Right atrium auricular region (tissue), 2 donors: ENCODE data around the gene PRKCE. TPM values are rescaled to one million over a fixed set of nuclear protein-coding genes. Genes with fewer than 3 reads are reported as not detected.

ENCODE experiments used
- DNase-seq: peaks from one replicate; pipeline ENCODE4 v3.0.0-alpha.2; 2019; ENCODE audit warnings: low spot score
- H3K27ac ChIP-seq, 2 donors: fragments of 200-600 bp; sonication (generic); 1 replicate in 1 of 2; 2 replicates in 1 of 2; pipeline ENCODE4 v1.5.1; 2016 to 2019
- H3K27me3 ChIP-seq, 2 donors: fragments of 200-600 bp; sonication (generic); one replicate each; pipeline versions ENCODE4 v1.5.1 to v1.6.0; 2017 to 2019
- H3K36me3 ChIP-seq: fragments of 200-600 bp; sonication (generic); one replicate; pipeline ENCODE4 v1.5.1; 2016
- H3K4me1 ChIP-seq, 2 donors: fragments of 200-600 bp; sonication (generic); one replicate each; pipeline versions ENCODE4 v1.5.1 to v1.6.0; 2017 to 2019
- H3K4me3 ChIP-seq, 2 donors: fragments of 200-600 bp; sonication (generic); 1 replicate in 1 of 2; 2 replicates in 1 of 2; pipeline ENCODE4 v1.5.1; 2017 to 2019; ENCODE audit warnings: mild to moderate bottlenecking in 1 of 2, moderate library complexity in 1 of 2
- H3K9me3 ChIP-seq, 2 donors: fragments of 200-600 bp; sonication (generic); one replicate each; pipeline ENCODE4 v1.5.1; 2019
- CTCF ChIP-seq, 2 donors: fragments of 200-600 bp; sonication (generic); IDR thresholded peaks; one replicate each; pipeline ENCODE4 v1.5.1; 2019; ENCODE audit warnings: antibody characterized with exemption in 2 of 2
- total RNA-seq, 2 donors: library from RNA; depleted of rRNA; stranded (reverse); fragments of >200 nt; gene quantifications; one replicate each; pipeline ENCODE4 v1.1.0, GENCODE V29; 2016

PRKCE gene
- total RNA-seq, 2 donors from 2014 or later: 7.2 to 11.8 TPM

GRCh38 chr2:45739796-45740485 is 88.5 kb downstream of the PRKCE start:
- no peak overlapping the region for H3K27ac ChIP-seq
- H3K27me3 ChIP-seq: no peaks in the 10 kb centered on the region
- H3K4me1 ChIP-seq: peaks cover 0 to 27% of the 10 kb centered on the region in 2 donors
- H3K4me3 ChIP-seq: no peak overlapping the region
- no peaks in the 10 kb centered on the region for H3K9me3 ChIP-seq
- no peak for DNase-seq
- no peak for TF ChIP-seq CTCF (IDR thresholded peaks at IDR 0.05)
- H3K36me3 ChIP-seq: no peaks in the 10 kb centered on the region

- Histone ChIP-seq H3K9me3 (no peaks in the 10 kb centered on the region), H3K4me1 (peaks cover 0 to 34% of the 10 kb centered on the region in 2 donors), H3K4me3 (no peak overlapping the region), H3K36me3 (no peaks in the 10 kb centered on the region), H3K27ac (no peak overlapping the region), H3K27me3 (no peaks in the 10 kb centered on the region)
- TF ChIP-seq CTCF (IDR thresholded peaks at IDR 0.05): no peak
- DNase-seq: no peak
These were observed 89.8 kb downstream of the PRKCE start for GRCh38 chr2:45741161-45741850.

DNA sequence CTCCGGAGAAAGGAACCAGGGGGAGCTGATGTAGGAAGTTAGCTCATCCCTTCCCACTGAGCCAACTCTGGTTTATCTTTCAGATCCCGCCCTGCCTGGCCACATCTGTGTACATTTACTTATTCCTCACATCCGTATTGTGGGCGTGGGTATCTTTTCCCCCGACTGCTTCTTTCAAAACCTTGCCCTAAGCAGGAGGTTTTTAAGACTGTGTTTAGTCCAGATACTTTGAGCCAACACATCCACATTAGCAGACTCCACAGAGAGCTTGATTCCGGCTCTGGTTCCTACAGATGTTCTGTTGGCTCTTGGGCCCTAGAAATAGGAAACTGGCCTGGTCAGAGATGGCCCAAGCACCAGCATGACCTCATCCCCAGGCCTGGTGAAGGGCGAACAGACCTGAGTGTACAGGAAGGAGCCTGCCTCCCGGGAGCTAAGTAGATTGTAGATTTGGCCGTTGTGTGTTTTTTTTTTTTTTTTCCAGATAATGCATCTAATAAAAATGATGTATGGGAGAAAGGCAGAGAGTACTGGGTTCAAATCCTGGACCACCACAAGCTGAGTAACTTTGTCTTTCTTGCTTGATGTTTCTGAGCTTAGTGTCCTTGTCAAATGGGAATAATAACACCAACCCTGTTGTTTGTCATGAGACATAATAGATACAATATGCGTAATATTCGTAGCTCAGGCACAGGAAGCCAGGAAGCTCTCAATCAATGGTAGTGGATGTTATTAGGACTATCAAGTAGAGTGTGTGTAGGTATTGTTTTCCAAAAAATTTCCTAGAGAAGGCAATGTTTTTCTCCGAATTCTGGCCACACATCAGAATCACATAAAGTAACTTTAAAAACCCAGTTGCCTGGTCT is 92.3 kb downstream of the PRKCE start:
- H3K27ac ChIP-seq: peak overlapping the region; percentile 24 to 52
- no peak for TF ChIP-seq CTCF (IDR thresholded peaks at IDR 0.05)
- DNase-seq: peak; percentile 77
- no peaks in the 10 kb centered on the region for H3K36me3 ChIP-seq
- no peak overlapping the region for H3K4me3 ChIP-seq
- H3K27me3 ChIP-seq: no peaks in the 10 kb centered on the region
- H3K4me1 ChIP-seq: peaks cover 0 to 34% of the 10 kb centered on the region in 2 donors
- H3K9me3 ChIP-seq: no peaks in the 10 kb centered on the region

GRCh38 chr2:45745231-45745630 is 93.8 kb downstream of the PRKCE start:
- no peak for TF ChIP-seq CTCF (IDR thresholded peaks at IDR 0.05)
- Histone ChIP-seq H3K4me3 (no peak overlapping the region), H3K9me3 (no peaks in the 10 kb centered on the region), H3K27ac (peak overlapping the region; percentile 1 to 2), H3K27me3 (no peaks in the 10 kb centered on the region), H3K36me3 (no peaks in the 10 kb centered on the region), H3K4me1 (peaks cover 0 to 32% of the 10 kb centered on the region in 2 donors)
- no peak for DNase-seq

DNA sequence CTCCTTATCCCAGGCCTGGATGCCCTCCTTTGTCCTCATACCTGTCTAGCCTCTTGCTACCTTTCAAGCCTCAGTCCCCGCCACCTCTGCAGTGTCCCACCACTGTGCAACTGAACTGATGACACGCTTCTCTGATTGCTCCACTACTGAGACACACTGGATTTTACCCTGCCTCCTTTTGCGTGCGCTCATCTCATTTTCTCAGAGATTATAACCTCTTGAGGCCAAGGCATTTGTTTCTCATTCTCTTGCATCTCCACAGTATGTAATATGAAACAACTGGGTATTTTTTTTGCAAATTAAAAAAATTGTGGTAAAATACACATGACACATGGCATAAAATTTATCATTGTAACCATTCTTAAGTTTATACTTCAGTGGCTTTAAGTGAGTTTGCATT is 95.4 kb downstream of the PRKCE start:
- Histone ChIP-seq H3K4me1 (peaks cover 0 to 17% of the 10 kb centered on the region in 2 donors), H3K36me3 (no peaks in the 10 kb centered on the region), H3K4me3 (no peak overlapping the region), H3K9me3 (no peaks in the 10 kb centered on the region), H3K27me3 (no peaks in the 10 kb centered on the region), H3K27ac (no peak overlapping the region)
- no peak for DNase-seq
- no peak for TF ChIP-seq CTCF (IDR thresholded peaks at IDR 0.05)
